GM23338 (cell line): Measurements from ENCODE around the gene BAIAP2. TPM values are rescaled to one million over a fixed set of nuclear protein-coding genes. Genes with fewer than 3 reads are reported as not detected.

Source experiments
- ATAC-seq: fragments of 200-7000 bp; cut with Tn5 transposase; 3 replicates; pipeline ENCODE4 v1.9.1; 2020
- DNase-seq: peaks from one replicate; pipeline ENCODE4 v3.0.0-alpha.2; 2015; ENCODE audit warnings: low spot score
- H2AFZ ChIP-seq: fragments of 200-600 bp; sonication (generic); 2 replicates; pipeline ENCODE4 v1.8.0; 2016; ENCODE audit warnings: antibody characterized with exemption, mild to moderate bottlenecking, moderate library complexity
- H3F3A ChIP-seq: fragments of 200-600 bp; sonication (generic); replicated peaks from 2 replicates; pipeline ENCODE4 v1.8.0; 2017; ENCODE audit warnings: antibody characterized with exemption, mixed run types, low read depth
- H3K27ac ChIP-seq: fragments of 200-600 bp; sonication (generic); 2 replicates; pipeline ENCODE4 v1.6.1; 2016; ENCODE audit warnings: low read depth
- H3K27me3 ChIP-seq: fragments of 200-600 bp; sonication (generic); 2 replicates; pipeline ENCODE4 v1.8.0; 2016; ENCODE audit warnings: mild to moderate bottlenecking, mixed run types, moderate library complexity; ENCODE audit not compliant: insufficient read depth
- H3K36me3 ChIP-seq: fragments of 200-600 bp; sonication (generic); 2 replicates; pipeline ENCODE4 v1.8.0; 2016; ENCODE audit warnings: mild to moderate bottlenecking; ENCODE audit not compliant: insufficient read depth
- H3K4me1 ChIP-seq: fragments of 200-600 bp; sonication (generic); 2 replicates; pipeline ENCODE4 v1.8.0; 2016; ENCODE audit warnings: mild to moderate bottlenecking, moderate library complexity; ENCODE audit not compliant: insufficient read depth
- H3K4me2 ChIP-seq: fragments of 200-600 bp; sonication (generic); 2 replicates; pipeline ENCODE4 v1.7.1; 2017; ENCODE audit warnings: mixed run types
- H3K4me3 ChIP-seq: fragments of 200-600 bp; sonication (generic); 2 replicates; pipeline ENCODE4 v1.6.1; 2016; ENCODE audit warnings: mixed run types
- H3K79me2 ChIP-seq: fragments of 200-600 bp; sonication (generic); replicated peaks from 2 replicates; pipeline ENCODE4 v1.8.0; 2017; ENCODE audit warnings: mild to moderate bottlenecking; ENCODE audit not compliant: insufficient read depth
- H3K9me2 ChIP-seq: fragments of 200-600 bp; sonication (generic); 2 replicates; pipeline ENCODE4 v1.8.0; 2017; ENCODE audit not compliant: insufficient read depth
- H4K20me1 ChIP-seq: fragments of 200-600 bp; sonication (generic); replicated peaks from 2 replicates; pipeline ENCODE4 v1.8.0; 2017; ENCODE audit warnings: mild to moderate bottlenecking; ENCODE audit not compliant: insufficient read depth
- H3K27ac Mint-ChIP-seq: 2 replicates; pipeline ENCODE4 v1.8.0; 2020; ENCODE audit warnings: inconsistent platforms, mild to moderate bottlenecking, moderate library complexity, mixed read lengths
- H3K27me3 Mint-ChIP-seq: 3 replicates; pipeline ENCODE4 v1.8.0; 2022; ENCODE audit warnings: low read depth, mild to moderate bottlenecking, moderate library complexity, mixed read lengths, inconsistent platforms; ENCODE audit not compliant: insufficient read depth, poor library complexity
- H3K36me3 Mint-ChIP-seq: 3 replicates; pipeline ENCODE4 v1.8.0; 2021; ENCODE audit warnings: low read depth, mild to moderate bottlenecking, inconsistent platforms, moderate library complexity, mixed read lengths
- H3K4me1 Mint-ChIP-seq: 3 replicates; pipeline ENCODE4 v1.8.0; 2020; ENCODE audit warnings: mild to moderate bottlenecking, inconsistent platforms, mixed read lengths
- H3K4me3 Mint-ChIP-seq: 3 replicates; pipeline ENCODE4 v1.8.0; 2021; ENCODE audit warnings: moderate library complexity, mild to moderate bottlenecking, inconsistent platforms, mixed read lengths
- H3K9me3 Mint-ChIP-seq: 3 replicates; pipeline ENCODE4 v1.8.0; 2020; ENCODE audit warnings: moderate library complexity, mild to moderate bottlenecking, inconsistent platforms, mixed read lengths
- CREB1 ChIP-seq: fragments of 250-450 bp; sonication (Bioruptor Pico); IDR thresholded peaks from 2 replicates; pipeline ENCODE4 v1.5.0; 2020; ENCODE audit warnings: low read depth, mild to moderate bottlenecking, moderate library complexity
- CTCF ChIP-seq, 2 experiments: fragments of 200-600 bp in 1 of 2; sonication (generic) in 1 of 2; conservative IDR thresholded peaks; 2 replicates each; pipeline versions ENCODE4 v1.5.1 to v1.6.1; 2016 to 2017; ENCODE audit warnings: antibody characterized with exemption in 2 of 2, low read depth in 2 of 2, mild to moderate bottlenecking in 2 of 2, moderate library complexity in 1 of 2
- ETS1 ChIP-seq: IDR thresholded peaks from 2 replicates; pipeline ENCODE4 v1.6.1; 2016; ENCODE audit warnings: antibody characterized with exemption
- EZH2 ChIP-seq: fragments of 200-600 bp; sonication (generic); IDR thresholded peaks from one replicate; pipeline ENCODE4 v1.8.0; 2017; ENCODE audit warnings: antibody characterized with exemption, mild to moderate bottlenecking, low read depth; ENCODE audit not compliant: unreplicated experiment
- EZH2phosphoT487 ChIP-seq: fragments of 200-600 bp; sonication (generic); IDR thresholded peaks from one replicate; pipeline ENCODE4 v1.8.1; 2018; ENCODE audit warnings: antibody characterized with exemption; ENCODE audit not compliant: unreplicated experiment
- STAT1 ChIP-seq: IDR thresholded peaks from one replicate; pipeline ENCODE4 v1.6.1; 2016; ENCODE audit warnings: antibody characterized with exemption; ENCODE audit not compliant: unreplicated experiment
- ZNF114 ChIP-seq: fragments of 250-450 bp; sonication (Bioruptor Pico); IDR thresholded peaks from 2 replicates; pipeline ENCODE4 v1.5.0; 2020; ENCODE audit warnings: mild to moderate bottlenecking, moderate library complexity
- ZNF462 ChIP-seq: fragments of 250-450 bp; sonication (Bioruptor Pico); IDR thresholded peaks from 2 replicates; pipeline ENCODE4 v1.5.0; 2020; ENCODE audit warnings: mild to moderate bottlenecking, moderate library complexity
- polyA plus RNA-seq: library from polyadenylated mRNA; unstranded; fragments of >200 nt; fragmentation: Nextera tagmentation; extraction: Ambion mirVana; gene quantifications from 2 replicates; pipeline ENCODE4 v1.2.1, GENCODE V29; 2016
- total RNA-seq: library from RNA; depleted of rRNA; stranded (reverse); fragments of >200 nt; shearing (Covaris generic); gene quantifications from 2 replicates; pipeline ENCODE4 v1.2.3, GENCODE V29; 2014

Gene BAIAP2
- total and polyA plus RNA-seq, 2 experiments from 2014 or later = 21.7 to 22.7 TPM

DNA sequence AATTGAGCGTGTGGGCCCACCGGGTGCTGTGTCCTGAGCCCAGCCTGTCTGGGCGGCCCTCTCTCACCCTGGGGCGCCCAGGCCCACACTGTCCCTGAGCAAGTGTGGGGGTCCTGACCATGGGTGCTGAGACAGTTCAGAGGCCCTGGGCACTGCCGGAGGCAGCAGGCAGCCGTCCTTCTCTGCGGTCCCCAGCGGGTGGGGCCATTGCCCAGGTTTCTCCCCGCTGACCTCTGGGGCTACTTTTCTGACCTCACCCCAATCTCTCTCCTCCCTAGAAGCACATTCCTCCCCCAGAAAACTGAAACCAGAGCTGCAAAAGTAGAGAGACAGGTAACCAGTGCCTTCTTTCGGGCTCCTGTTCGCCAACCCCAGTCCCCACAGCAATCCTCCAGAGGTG, 94.3 kb downstream of the BAIAP2 start:
- Mint-ChIP-seq H3K27me3 (peaks cover 4% of the 10 kb centered on the region), H3K9me3 (no peaks in the 10 kb centered on the region), H3K4me3 (no peak overlapping the region), H3K27ac (peak overlapping the region; percentile 17; the same call in 1 of the 2 replicates), H3K36me3 (no peaks in the 10 kb centered on the region), H3K4me1 (no peaks in the 10 kb centered on the region)
- Histone ChIP-seq H3K79me2 (no peaks in the 10 kb centered on the region), H3K27me3 (no peaks in the 10 kb centered on the region), H3K36me3 (no peaks in the 10 kb centered on the region), H3K27ac (no peak overlapping the region), H3K9me2 (no peaks in the 10 kb centered on the region), H3K4me1 (no peaks in the 10 kb centered on the region), H3K4me3 (no peak overlapping the region), H2AFZ (no peak overlapping the region), H3F3A (no peaks in the 10 kb centered on the region), H3K4me2 (no peak overlapping the region), H4K20me1 (no peaks in the 10 kb centered on the region)
- peak; percentile 40 to 57 for TF ChIP-seq CTCF (conservative IDR thresholded peaks at IDR 0.05; ENCODE audit: low read depth in 2 of 2)
- no peak for TF ChIP-seq ETS1
- ATAC-seq (peak; percentile 18), DNase-seq (peak; percentile 53)

GRCh38 chr17:81129711-81130367, 94.9 kb downstream of the BAIAP2 start:
- peaks cover 4% of the 10 kb centered on the region for H3K27me3 Mint-ChIP-seq
- Histone ChIP-seq H3F3A (no peaks in the 10 kb centered on the region), H3K4me3 (no peak overlapping the region), H3K4me2 (no peak overlapping the region), H3K79me2 (no peaks in the 10 kb centered on the region), H3K9me2 (no peaks in the 10 kb centered on the region), H4K20me1 (no peaks in the 10 kb centered on the region), H3K27me3 (no peaks in the 10 kb centered on the region), H3K4me1 (no peaks in the 10 kb centered on the region), H2AFZ (no peak overlapping the region), H3K27ac (no peak overlapping the region), H3K36me3 (no peaks in the 10 kb centered on the region)
- H3K4me1 Mint-ChIP-seq = no peaks in the 10 kb centered on the region
- no peaks in the 10 kb centered on the region for H3K9me3 Mint-ChIP-seq
- no peak overlapping the region for H3K4me3 Mint-ChIP-seq
- H3K36me3 Mint-ChIP-seq = no peaks in the 10 kb centered on the region
- no peak for DNase-seq
- ATAC-seq = no peak
- TF ChIP-seq CREB1 (CRISPR knock-in tag) (no peak), ZNF114 (CRISPR knock-in tag) (no peak), ZNF462 (CRISPR knock-in tag) (no peak), STAT1 (no peak), EZH2 (no peak), EZH2phosphoT487 (no peak)
- H3K27ac Mint-ChIP-seq = peak overlapping the region; percentile 17; the same call in 1 of the 2 replicates
